A549 (cell line): Measurements from ENCODE around the gene ILDR2.

ENCODE experiments used
- HOXB5 ChIP-seq: fragments of 250-450 bp; sonication (Bioruptor Pico); IDR thresholded peaks from 2 replicates; pipeline ENCODE4 v1.5.0; 2020; ENCODE audit warnings: mild to moderate bottlenecking, moderate library complexity
- POLR2A ChIP-seq: IDR thresholded peaks from 2 replicates; pipeline ENCODE4 v1.6.1; 2012; ENCODE audit warnings: mild to moderate bottlenecking, low read length
- TF ChIP-seq, protein P1 (sequence below): fragments of >200 bp; sonication (Bioruptor Twin); formaldehyde crosslinking; IDR thresholded peaks from 3 replicates; pipeline ENCODE4 v1.5.1; 2016

- TF ChIP-seq, protein P1, sequence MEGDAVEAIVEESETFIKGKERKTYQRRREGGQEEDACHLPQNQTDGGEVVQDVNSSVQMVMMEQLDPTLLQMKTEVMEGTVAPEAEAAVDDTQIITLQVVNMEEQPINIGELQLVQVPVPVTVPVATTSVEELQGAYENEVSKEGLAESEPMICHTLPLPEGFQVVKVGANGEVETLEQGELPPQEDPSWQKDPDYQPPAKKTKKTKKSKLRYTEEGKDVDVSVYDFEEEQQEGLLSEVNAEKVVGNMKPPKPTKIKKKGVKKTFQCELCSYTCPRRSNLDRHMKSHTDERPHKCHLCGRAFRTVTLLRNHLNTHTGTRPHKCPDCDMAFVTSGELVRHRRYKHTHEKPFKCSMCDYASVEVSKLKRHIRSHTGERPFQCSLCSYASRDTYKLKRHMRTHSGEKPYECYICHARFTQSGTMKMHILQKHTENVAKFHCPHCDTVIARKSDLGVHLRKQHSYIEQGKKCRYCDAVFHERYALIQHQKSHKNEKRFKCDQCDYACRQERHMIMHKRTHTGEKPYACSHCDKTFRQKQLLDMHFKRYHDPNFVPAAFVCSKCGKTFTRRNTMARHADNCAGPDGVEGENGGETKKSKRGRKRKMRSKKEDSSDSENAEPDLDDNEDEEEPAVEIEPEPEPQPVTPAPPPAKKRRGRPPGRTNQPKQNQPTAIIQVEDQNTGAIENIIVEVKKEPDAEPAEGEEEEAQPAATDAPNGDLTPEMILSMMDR, result no peak
- TF ChIP-seq HOXB5 (CRISPR knock-in tag) (no peak), POLR2A (no peak)
These were observed 26.4 kb downstream of the ILDR2 start for GRCh38 chr1:166948856-166949350.
